CD4-positive, CD25-positive, alpha-beta regulatory T cell (primary cell): ENCODE measurements around the gene ERBB4. TPM values are rescaled to one million over a fixed set of nuclear protein-coding genes. Genes with fewer than 3 reads are reported as not detected.

ENCODE experiments used
- ATAC-seq, 2 donors: fragments of 150-1000 bp; cut with Tn5 transposase; one replicate each; pipeline ENCODE4 v1.10.0; 2021; ENCODE audit warnings: low read depth in 2 of 2, moderate number of reproducible peaks in 2 of 2, moderate library complexity in 1 of 2
- DNase-seq, 3 donors: peaks; one replicate each; pipeline versions ENCODE4 v3.0.0 to v3.0.0-alpha.2; 2012 to 2022; ENCODE audit warnings: mixed read lengths in 1 of 3
- H3K27ac ChIP-seq: one replicate; pipeline ENCODE4 v1.7.0; 2013; ENCODE audit warnings: mild to moderate bottlenecking, low read length; ENCODE audit not compliant: insufficient read depth, poor library complexity, severe bottlenecking
- H3K27me3 ChIP-seq: one replicate; pipeline ENCODE4 v1.7.0; 2013; ENCODE audit warnings: low read length; ENCODE audit not compliant: control insufficient read depth, insufficient read depth
- H3K36me3 ChIP-seq: one replicate; pipeline ENCODE4 v1.7.0; 2013; ENCODE audit warnings: mild to moderate bottlenecking, low read length, moderate library complexity; ENCODE audit not compliant: control insufficient read depth, insufficient read depth
- H3K4me1 ChIP-seq: 2 replicates; pipeline ENCODE4 v1.7.0; 2013; ENCODE audit warnings: mild to moderate bottlenecking, low read length; ENCODE audit not compliant: insufficient read depth, control insufficient read depth, poor library complexity, severe bottlenecking
- H3K4me3 ChIP-seq: one replicate; pipeline ENCODE4 v1.7.0; 2013; ENCODE audit warnings: low read depth, mild to moderate bottlenecking, low read length, moderate library complexity
- H3K9me3 ChIP-seq, 2 experiments: 1 replicate in 1 of 2; 2 replicates in 1 of 2; pipeline ENCODE4 v1.7.0; 2013; ENCODE audit warnings: low read length in 2 of 2, mild to moderate bottlenecking in 1 of 2, moderate library complexity in 1 of 2; ENCODE audit not compliant: control insufficient read depth in 2 of 2
- H3K27ac Mint-ChIP-seq, 3 donors: one replicate each; pipeline ENCODE4 v1.8.0; 2020 to 2022; ENCODE audit warnings: mild to moderate bottlenecking in 3 of 3, mixed read lengths in 3 of 3, moderate library complexity in 2 of 3
- H3K27me3 Mint-ChIP-seq: one replicate; pipeline ENCODE4 v1.8.0; 2022; ENCODE audit warnings: mild to moderate bottlenecking, mixed read lengths
- H3K36me3 Mint-ChIP-seq: one replicate; pipeline ENCODE4 v1.8.0; 2020; ENCODE audit warnings: mixed read lengths
- H3K4me1 Mint-ChIP-seq, 4 donors: one replicate each; pipeline ENCODE4 v1.8.0; 2020 to 2022; ENCODE audit warnings: mixed read lengths in 4 of 4, mild to moderate bottlenecking in 1 of 4
- H3K4me3 Mint-ChIP-seq, 4 donors: one replicate each; pipeline ENCODE4 v1.8.0; 2020 to 2022; ENCODE audit warnings: mild to moderate bottlenecking in 4 of 4, mixed read lengths in 4 of 4, moderate library complexity in 3 of 4
- H3K9me3 Mint-ChIP-seq, 7 donors: one replicate each; pipeline ENCODE4 v1.8.0; 2020 to 2022; ENCODE audit warnings: mixed read lengths in 7 of 7, mild to moderate bottlenecking in 3 of 7, moderate library complexity in 2 of 7
- polyA plus RNA-seq, 4 donors: library from polyadenylated mRNA; unstranded; fragments of 300-500 nt; fragmentation: Illumina TruSeq; gene quantifications; one replicate each; pipeline ENCODE4 v1.2.3, GENCODE V29; 2021
- total RNA-seq: library from RNA; stranded (reverse); gene quantifications from one replicate; pipeline ENCODE4 v1.2.3, GENCODE V29; 2022

ERBB4 gene
- total and polyA plus RNA-seq, 5 donors from 2014 or later = not detected

DNA sequence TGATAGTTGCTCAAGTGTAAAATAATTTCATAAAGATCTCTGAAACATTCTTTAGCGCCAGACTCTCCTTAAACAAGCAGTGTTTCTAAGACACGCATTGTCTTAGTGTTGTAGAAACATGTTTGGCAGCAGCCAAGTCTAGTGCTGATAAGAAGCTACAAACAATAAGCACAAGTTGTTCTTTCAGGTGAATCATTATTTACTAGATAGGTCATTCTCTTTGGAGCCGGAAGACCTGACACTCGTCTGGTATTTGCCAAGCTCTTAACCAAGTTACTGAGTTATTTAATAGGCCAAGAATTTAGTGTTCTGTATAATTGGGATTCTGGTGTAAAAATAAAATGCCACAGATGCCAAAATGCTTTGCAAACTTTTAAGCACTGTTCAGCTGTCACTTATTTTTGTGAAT is 1130.1 kb downstream of the ERBB4 start:
- H3K4me3 ChIP-seq = no peak overlapping the region
- H3K27me3 ChIP-seq = no peaks in the 10 kb centered on the region
- no peaks in the 10 kb centered on the region for H3K27me3 Mint-ChIP-seq
- H3K4me3 Mint-ChIP-seq = no peak overlapping the region
- peaks cover 0 to 7% (median 3%) of the 10 kb centered on the region in 7 donors for H3K9me3 Mint-ChIP-seq
- H3K4me1 ChIP-seq = no peaks in the 10 kb centered on the region
- ATAC-seq (no peak), DNase-seq (no peak)
- no peaks in the 10 kb centered on the region for H3K36me3 Mint-ChIP-seq
- H3K9me3 ChIP-seq = no peaks in the 10 kb centered on the region
- H3K4me1 Mint-ChIP-seq = no peaks in the 10 kb centered on the region
- no peak overlapping the region for H3K27ac ChIP-seq
- no peak overlapping the region for H3K27ac Mint-ChIP-seq
- no peaks in the 10 kb centered on the region for H3K36me3 ChIP-seq

DNA sequence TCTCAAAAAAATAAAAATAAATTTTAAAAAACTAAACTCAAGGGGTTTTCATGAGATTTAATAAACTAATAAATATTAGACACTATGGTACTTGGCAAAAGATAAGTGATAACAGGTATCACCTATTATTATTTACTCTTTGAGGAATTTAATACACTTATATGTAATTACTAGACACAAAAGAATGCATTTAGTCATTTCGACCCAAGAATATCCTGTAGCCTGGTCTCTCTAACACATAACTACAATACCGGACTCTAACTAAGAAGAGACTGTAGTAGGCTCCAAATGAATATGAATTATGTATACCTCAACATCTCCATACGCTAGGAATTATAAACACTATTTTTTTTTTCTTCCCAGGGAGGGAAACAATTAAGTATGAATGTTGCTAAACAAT is 1131.5 kb downstream of the ERBB4 start:
- Histone ChIP-seq H3K4me3 (no peak overlapping the region), H3K27me3 (no peaks in the 10 kb centered on the region), H3K4me1 (no peaks in the 10 kb centered on the region), H3K27ac (no peak overlapping the region), H3K9me3 (no peaks in the 10 kb centered on the region), H3K36me3 (no peaks in the 10 kb centered on the region)
- Mint-ChIP-seq H3K4me3 (no peak overlapping the region), H3K27ac (no peak overlapping the region), H3K27me3 (no peaks in the 10 kb centered on the region), H3K9me3 (peaks cover 0 to 7% (median 3%) of the 10 kb centered on the region in 7 donors), H3K4me1 (no peaks in the 10 kb centered on the region), H3K36me3 (no peaks in the 10 kb centered on the region)
- no peak for DNase-seq
- no peak for ATAC-seq

DNA sequence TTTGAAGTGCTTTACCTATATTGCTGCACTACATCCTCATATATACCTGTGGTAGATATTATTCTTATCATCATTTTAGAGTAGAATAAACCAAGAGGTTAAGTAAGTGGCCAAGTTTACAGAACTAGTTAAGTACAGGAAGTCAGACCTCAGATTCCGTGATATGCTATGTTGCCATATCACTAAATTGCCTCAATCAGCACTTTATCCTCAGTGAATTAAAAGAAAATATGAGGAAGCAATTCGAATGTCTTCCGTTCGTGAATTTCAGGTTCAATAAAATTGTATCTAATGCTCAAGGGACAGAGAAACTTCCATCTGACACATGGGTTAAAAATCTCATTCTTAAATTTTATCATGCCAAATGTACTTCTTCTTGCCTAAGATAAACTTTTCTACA is 1133.6 kb downstream of the ERBB4 start:
- Mint-ChIP-seq H3K4me1 (no peaks in the 10 kb centered on the region), H3K9me3 (peaks cover 0 to 7% (median 3%) of the 10 kb centered on the region in 7 donors), H3K27ac (no peak overlapping the region), H3K4me3 (no peak overlapping the region), H3K27me3 (no peaks in the 10 kb centered on the region), H3K36me3 (no peaks in the 10 kb centered on the region)
- no peaks in the 10 kb centered on the region for H3K4me1 ChIP-seq
- no peak overlapping the region for H3K27ac ChIP-seq
- no peaks in the 10 kb centered on the region for H3K9me3 ChIP-seq
- H3K27me3 ChIP-seq = no peaks in the 10 kb centered on the region
- DNase-seq = no peak
- no peak overlapping the region for H3K4me3 ChIP-seq
- no peak for ATAC-seq
- H3K36me3 ChIP-seq = no peaks in the 10 kb centered on the region

- H3K27ac Mint-ChIP-seq = no peak overlapping the region
- Histone ChIP-seq H3K27ac (no peak overlapping the region), H3K4me3 (no peak overlapping the region), H3K36me3 (no peaks in the 10 kb centered on the region), H3K27me3 (no peaks in the 10 kb centered on the region), H3K4me1 (no peaks in the 10 kb centered on the region), H3K9me3 (no peaks in the 10 kb centered on the region)
- H3K4me1 Mint-ChIP-seq = no peaks in the 10 kb centered on the region
- H3K4me3 Mint-ChIP-seq = no peak overlapping the region
- peaks cover 0 to 7% (median 3%) of the 10 kb centered on the region in 7 donors for H3K9me3 Mint-ChIP-seq
- no peaks in the 10 kb centered on the region for H3K27me3 Mint-ChIP-seq
- DNase-seq (no peak), ATAC-seq (no peak)
- H3K36me3 Mint-ChIP-seq = no peaks in the 10 kb centered on the region
Measured at GRCh38 chr2:211404098-211404497, 1134.5 kb downstream of the ERBB4 start.

- Mint-ChIP-seq H3K27me3 (no peaks in the 10 kb centered on the region), H3K27ac (no peak overlapping the region), H3K4me1 (no peaks in the 10 kb centered on the region), H3K36me3 (no peaks in the 10 kb centered on the region), H3K4me3 (no peak overlapping the region), H3K9me3 (peaks cover 0 to 8% (median 1%) of the 10 kb centered on the region in 7 donors)
- no peak overlapping the region for H3K27ac ChIP-seq
- ATAC-seq = no peak
- H3K9me3 ChIP-seq = no peaks in the 10 kb centered on the region
- no peak for DNase-seq
- no peaks in the 10 kb centered on the region for H3K36me3 ChIP-seq
- H3K4me3 ChIP-seq = no peak overlapping the region
- no peaks in the 10 kb centered on the region for H3K4me1 ChIP-seq
- H3K27me3 ChIP-seq = no peaks in the 10 kb centered on the region
Measured at GRCh38 chr2:211401328-211401727, 1137.3 kb downstream of the ERBB4 start.

DNA sequence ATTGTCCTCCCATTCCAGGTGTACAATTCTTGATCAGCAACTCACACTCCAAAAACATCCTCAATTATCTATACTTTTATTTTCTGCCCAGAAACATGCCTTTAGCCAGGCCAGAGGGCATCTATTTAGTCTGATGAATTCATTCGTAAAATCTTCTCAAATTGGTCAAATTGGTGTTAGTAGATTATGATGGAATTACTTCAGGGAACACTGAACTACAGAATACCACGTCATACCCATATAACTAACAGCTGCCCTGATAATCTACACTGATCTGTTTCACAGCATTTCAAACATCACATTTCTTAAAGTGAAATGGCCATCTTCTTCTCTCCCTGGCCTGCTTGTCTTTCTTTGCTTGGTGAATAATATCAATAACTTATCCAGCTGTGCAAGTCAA is 1140.8 kb downstream of the ERBB4 start:
- Histone ChIP-seq H3K4me1 (no peaks in the 10 kb centered on the region), H3K27me3 (no peaks in the 10 kb centered on the region), H3K27ac (no peak overlapping the region), H3K36me3 (no peaks in the 10 kb centered on the region), H3K4me3 (no peak overlapping the region), H3K9me3 (no peaks in the 10 kb centered on the region)
- Mint-ChIP-seq H3K27ac (no peak overlapping the region), H3K27me3 (no peaks in the 10 kb centered on the region), H3K4me1 (no peaks in the 10 kb centered on the region), H3K9me3 (peaks cover 0 to 4% (median 0%) of the 10 kb centered on the region in 7 donors), H3K36me3 (no peaks in the 10 kb centered on the region), H3K4me3 (no peak overlapping the region)
- no peak for DNase-seq
- ATAC-seq = no peak

DNA sequence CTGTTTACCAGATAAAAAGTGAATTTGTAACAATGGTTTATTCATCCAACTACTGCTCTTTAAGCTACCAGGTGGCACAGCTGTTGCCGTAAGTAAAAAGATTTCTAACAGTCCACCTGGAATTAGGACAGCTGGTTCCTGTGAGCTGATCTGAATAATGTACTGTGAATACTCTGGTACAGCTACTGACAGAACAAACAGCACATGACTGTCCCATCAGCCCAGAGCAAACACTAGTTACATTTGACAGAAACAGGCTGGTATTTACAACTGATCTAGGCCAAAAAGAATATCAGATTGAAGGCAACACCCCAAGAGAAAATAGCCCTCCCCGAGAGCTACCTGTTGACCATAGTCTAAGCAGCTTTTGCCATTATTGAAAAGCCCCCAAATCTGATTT is 1141.8 kb downstream of the ERBB4 start:
- Mint-ChIP-seq H3K4me1 (no peaks in the 10 kb centered on the region), H3K9me3 (peaks cover 0 to 4% (median 0%) of the 10 kb centered on the region in 7 donors), H3K27me3 (no peaks in the 10 kb centered on the region), H3K36me3 (no peaks in the 10 kb centered on the region), H3K4me3 (no peak overlapping the region), H3K27ac (no peak overlapping the region)
- H3K27me3 ChIP-seq = no peaks in the 10 kb centered on the region
- DNase-seq = no peak
- no peaks in the 10 kb centered on the region for H3K36me3 ChIP-seq
- no peaks in the 10 kb centered on the region for H3K4me1 ChIP-seq
- no peak for ATAC-seq
- H3K9me3 ChIP-seq = no peaks in the 10 kb centered on the region
- H3K27ac ChIP-seq = no peak overlapping the region
- no peak overlapping the region for H3K4me3 ChIP-seq

DNA sequence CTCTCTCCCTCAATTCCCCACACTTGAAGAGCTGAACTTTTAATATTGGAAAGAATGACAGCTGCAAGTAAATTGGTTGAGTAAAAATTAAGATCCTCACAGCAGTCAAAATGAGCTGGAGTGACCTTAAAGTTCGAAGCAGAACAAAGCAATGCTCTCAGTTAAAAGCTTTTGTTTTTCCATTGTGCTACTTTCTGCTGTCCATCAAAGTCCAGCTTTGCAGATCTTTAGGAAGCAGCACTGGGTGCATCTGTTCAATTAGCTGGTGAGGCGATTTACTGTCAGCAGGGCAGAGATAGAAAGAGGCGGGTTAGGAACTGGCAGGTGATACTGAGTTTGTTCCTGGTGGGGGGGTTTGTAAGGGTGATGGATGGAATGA is 1147.4 kb downstream of the ERBB4 start:
- no peak overlapping the region for H3K27ac ChIP-seq
- Mint-ChIP-seq H3K4me3 (no peak overlapping the region), H3K4me1 (no peaks in the 10 kb centered on the region), H3K27me3 (no peaks in the 10 kb centered on the region), H3K27ac (no peak overlapping the region), H3K9me3 (peaks cover 0 to 4% (median 0%) of the 10 kb centered on the region in 7 donors), H3K36me3 (no peaks in the 10 kb centered on the region)
- H3K36me3 ChIP-seq = no peaks in the 10 kb centered on the region
- no peaks in the 10 kb centered on the region for H3K27me3 ChIP-seq
- ATAC-seq (no peak), DNase-seq (no peak)
- H3K4me1 ChIP-seq = no peaks in the 10 kb centered on the region
- H3K4me3 ChIP-seq = no peak overlapping the region
- H3K9me3 ChIP-seq = no peaks in the 10 kb centered on the region
